Stimulated activated CD4-positive, alpha-beta T cell treated with anti-CD3 and anti-CD28 coated beads, Interleukin-12 subunit alpha, Interleukin-12 subunit beta, amount 100 ng/mL, for 48 hours (primary cell): ENCODE results near the gene LGALS8.
A peak's percentile ranks its signal among the peaks of the same experiment; 100 is the strongest.
"Not testable (repeated sequence)": the region's sequence is repeated elsewhere in the genome, so short reads cannot be mapped to it uniquely, and the experiment has no call there.

Experiments
- DNase-seq, 3 donors: peaks; one replicate each; pipeline ENCODE4 v3.0.0-alpha.2; 2020; ENCODE audit warnings: low read depth in 2 of 3, low spot score in 1 of 3

Gene LGALS8

DNA sequence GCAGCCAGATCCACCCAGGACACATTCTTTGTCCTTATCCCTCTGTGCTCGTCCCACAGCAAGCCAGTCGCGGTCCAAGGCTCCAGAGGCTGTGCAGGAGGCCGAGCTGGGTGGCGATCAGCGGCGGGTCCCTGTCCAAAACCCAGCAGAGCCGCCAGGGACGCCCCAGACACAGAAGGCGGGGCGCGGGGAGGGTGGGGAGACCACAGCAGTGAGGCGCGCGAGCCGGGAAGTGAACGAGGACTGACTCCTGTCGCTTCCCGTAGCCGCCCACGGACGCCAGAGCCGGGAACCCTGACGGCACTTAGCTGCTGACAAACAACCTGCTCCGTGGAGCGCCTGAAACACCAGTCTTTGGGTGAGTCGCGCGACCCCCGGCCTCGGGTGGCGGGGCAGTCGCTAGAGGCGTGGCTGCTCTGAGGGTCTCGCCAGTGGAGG lies at the start of gene LGALS8:
TSS of gene LGALS8 (plus strand) at position 279 of the 438 bp plus-strand sequence. CDS start 2,089 bp downstream, outside the sequence.
- peak; percentile 82 to 86 (median 85) for DNase-seq

DNA sequence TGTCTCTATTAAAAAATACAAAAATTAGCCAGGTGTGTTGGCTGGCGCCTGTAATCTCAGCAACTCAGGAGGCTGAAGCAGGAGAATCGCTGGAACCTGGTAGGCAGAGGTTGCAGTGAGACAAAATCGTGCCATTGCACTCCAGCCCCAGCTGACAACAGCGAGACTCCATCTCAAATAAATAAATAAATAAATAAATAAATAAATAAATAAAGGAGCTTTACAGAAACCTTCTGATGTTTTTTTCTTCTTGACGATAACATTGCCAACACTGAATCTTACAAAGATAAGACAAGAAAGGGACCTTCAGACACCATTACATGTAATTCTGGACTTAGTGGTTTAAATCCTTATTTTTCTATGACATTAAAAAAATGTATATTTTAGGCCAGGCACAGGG lies 47.8 kb upstream of the LGALS8 start:
- no peak for DNase-seq

- DNase-seq: no peak
Observed at GRCh38 chr1:236480758-236481436, 42.9 kb upstream of the LGALS8 start.

- no peak for DNase-seq
Observed at GRCh38 chr1:236484310-236484971, 39.3 kb upstream of the LGALS8 start.

- DNase-seq: no peak
Observed at GRCh38 chr1:236486356-236487002, 37.3 kb upstream of the LGALS8 start.

GRCh38 chr1:236489161-236489560 lies 34.6 kb upstream of the LGALS8 start:
- not testable (repeated sequence) for DNase-seq

GRCh38 chr1:236489710-236490377 lies 33.9 kb upstream of the LGALS8 start:
- DNase-seq: peak in 1 of 3 donors; percentile 20

- DNase-seq: no peak
Observed at GRCh38 chr1:236491469-236492136, 32.2 kb upstream of the LGALS8 start.

DNA sequence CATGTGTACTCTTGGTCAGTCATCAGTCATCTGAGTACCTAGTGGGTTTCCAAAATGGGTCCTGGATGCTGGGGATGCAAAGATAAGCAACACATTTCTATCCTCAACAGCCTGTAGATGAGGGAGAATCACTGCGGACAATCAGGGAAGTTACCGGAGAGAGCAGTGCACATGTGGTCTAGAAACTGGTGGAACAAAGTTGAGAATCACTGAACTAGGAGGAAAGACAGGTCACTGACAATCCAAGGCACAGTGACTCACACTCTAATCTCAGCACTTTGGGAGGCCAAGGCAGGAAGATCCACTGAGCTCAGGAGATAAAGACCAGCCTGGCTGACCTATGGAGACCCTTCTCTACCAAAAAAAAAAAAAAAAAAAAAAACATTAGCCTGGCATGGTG lies 31.4 kb upstream of the LGALS8 start:
- DNase-seq: no peak

- DNase-seq: no peak
Observed at GRCh38 chr1:236494082-236494481, 29.7 kb upstream of the LGALS8 start.

- no peak for DNase-seq
Observed at GRCh38 chr1:236494586-236495466, 29.0 kb upstream of the LGALS8 start.

- no peak for DNase-seq
Observed at GRCh38 chr1:236495467-236496112, 28.2 kb upstream of the LGALS8 start.

DNA sequence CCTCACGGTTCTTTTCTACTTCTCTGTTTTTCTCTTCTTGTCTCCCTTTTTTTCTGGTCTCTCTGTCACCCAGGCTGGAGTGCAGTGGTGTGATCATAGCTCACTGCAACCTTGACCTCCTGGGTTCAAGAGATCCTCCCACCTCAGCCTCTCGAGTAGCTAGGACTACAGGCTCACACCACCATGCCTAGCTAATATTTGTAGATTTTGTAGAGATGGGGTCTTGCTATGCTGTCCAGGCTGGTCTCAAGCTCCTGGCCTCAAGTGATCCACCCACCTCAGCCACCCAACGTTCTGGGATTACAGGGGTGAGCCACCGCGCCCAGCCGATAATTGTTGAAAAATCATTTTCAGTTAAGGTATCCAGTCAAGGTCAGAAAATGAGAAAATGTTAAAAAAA lies 25.9 kb upstream of the LGALS8 start:
- DNase-seq: no peak

DNA sequence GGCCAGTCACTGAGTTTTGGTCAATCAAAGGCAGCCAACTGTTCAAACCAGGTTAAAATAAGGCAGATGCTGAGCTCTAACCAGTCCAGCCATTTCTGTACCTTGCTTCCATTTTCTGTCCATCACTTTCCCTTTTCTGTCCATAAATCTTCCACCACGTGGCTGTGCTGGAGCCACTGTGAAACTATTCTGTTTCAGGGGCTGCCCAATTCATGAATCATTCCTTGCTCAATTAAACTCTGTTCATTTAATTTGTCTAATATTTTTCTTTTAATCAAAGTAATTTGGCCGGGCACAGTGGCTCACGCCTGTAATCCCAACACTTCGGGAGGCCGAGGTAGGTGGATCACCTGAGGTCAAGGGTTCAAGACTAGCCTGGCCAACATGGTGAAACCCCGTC lies 22.7 kb upstream of the LGALS8 start:
- DNase-seq: no peak

GRCh38 chr1:236502579-236502971 lies 21.2 kb upstream of the LGALS8 start:
- DNase-seq: no peak

GRCh38 chr1:236502972-236503639 lies 20.7 kb upstream of the LGALS8 start:
- DNase-seq: peak in 1 of 3 donors; percentile 17

DNA sequence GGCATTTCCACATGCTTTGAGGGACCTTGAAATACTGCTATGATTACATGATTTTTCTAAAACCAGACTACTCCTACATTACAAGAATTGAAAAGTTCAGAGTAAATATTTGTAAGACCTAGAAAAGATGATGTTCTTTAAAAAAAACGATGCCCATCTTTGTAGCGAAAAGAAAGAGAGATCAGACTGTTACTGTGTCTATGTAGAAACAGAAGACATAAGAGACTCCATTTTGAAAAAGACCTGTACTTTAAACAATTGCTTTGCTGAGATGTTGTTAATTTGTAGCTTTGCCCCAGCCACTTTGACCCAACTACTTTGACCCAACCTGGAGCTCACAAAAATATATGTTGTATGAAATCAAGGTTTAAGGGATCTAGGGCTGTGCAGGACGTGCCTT lies 19.4 kb upstream of the LGALS8 start:
- not testable (repeated sequence) for DNase-seq

GRCh38 chr1:236507022-236507700 lies 16.6 kb upstream of the LGALS8 start:
- no peak for DNase-seq
